Measurements from ENCODE around the gene PKMYT1. TPM values are rescaled to one million over a fixed set of nuclear protein-coding genes. Genes with fewer than 3 reads are reported as not detected.
A peak's percentile ranks its signal among the peaks of the same experiment; 100 is the strongest.

The PKMYT1 gene
- total RNA-seq, 2 donors from 2014 or later: 88.5 to 101 TPM

DNA sequence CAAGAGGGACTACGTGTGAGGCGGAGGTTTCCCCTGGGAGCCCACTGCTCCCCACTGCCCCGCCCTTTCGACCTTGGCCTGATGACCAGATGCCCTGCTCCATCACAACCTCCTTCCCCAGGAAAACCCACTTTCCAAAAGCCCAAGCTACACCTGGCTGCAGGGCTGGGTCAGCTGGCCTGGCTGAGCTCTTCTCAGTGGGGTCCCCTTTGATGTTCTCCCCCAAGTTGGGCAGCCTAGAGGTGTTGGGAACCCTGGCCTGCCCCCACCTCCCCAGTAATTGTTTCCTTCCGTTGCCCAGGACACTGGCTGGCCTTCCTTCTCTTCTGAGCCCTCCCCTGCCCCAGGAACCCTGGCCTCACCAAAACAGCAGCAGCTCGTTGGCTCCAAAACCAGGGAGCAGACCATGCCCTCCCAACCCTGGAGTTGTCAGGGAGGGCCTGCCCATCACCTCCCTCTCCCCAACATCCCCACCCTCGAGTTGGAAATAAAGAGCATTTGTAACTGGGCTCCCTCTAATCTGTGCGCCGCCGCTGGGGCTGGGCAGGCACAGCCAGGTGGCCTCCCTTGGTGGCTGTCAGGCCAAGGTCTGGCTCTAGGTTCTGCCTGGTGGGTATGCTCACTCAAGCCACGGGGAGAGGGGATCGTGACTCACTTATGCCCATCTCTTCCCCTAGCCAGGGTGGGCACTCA, 33.9 kb upstream of the PKMYT1 start:
- TF ChIP-seq, protein P1, sequence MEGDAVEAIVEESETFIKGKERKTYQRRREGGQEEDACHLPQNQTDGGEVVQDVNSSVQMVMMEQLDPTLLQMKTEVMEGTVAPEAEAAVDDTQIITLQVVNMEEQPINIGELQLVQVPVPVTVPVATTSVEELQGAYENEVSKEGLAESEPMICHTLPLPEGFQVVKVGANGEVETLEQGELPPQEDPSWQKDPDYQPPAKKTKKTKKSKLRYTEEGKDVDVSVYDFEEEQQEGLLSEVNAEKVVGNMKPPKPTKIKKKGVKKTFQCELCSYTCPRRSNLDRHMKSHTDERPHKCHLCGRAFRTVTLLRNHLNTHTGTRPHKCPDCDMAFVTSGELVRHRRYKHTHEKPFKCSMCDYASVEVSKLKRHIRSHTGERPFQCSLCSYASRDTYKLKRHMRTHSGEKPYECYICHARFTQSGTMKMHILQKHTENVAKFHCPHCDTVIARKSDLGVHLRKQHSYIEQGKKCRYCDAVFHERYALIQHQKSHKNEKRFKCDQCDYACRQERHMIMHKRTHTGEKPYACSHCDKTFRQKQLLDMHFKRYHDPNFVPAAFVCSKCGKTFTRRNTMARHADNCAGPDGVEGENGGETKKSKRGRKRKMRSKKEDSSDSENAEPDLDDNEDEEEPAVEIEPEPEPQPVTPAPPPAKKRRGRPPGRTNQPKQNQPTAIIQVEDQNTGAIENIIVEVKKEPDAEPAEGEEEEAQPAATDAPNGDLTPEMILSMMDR (conservative IDR thresholded peaks at IDR 0.05): no peak
- H3K9ac ChIP-seq (ENCODE audit: extremely low read depth, low read length, poor library complexity, severe bottlenecking): no peak overlapping the region
- Mint-ChIP-seq H3K36me3 (ENCODE audit: low read depth) (peaks cover 23% of the 10 kb centered on the region), H3K27me3 (ENCODE audit: insufficient read depth) (peaks cover 20% of the 10 kb centered on the region), H3K4me3 (no peak overlapping the region), H3K4me1 (peaks cover 39% of the 10 kb centered on the region), H3K9me3 (no peaks in the 10 kb centered on the region), H3K27ac (peak overlapping the region; percentile 68)
- WGBS, 2 experiments (ENCODE audit: insufficient coverage in 1 of 2, insufficient read length in 1 of 2): 87 to 94% methylated on average over 7 to 12 of the region's 12 CpGs
- H3K9me3 ChIP-seq (ENCODE audit: control insufficient read depth, low read length): no peaks in the 10 kb centered on the region
- no peaks in the 10 kb centered on the region for H3K27me3 ChIP-seq (ENCODE audit: control insufficient read depth, insufficient read depth, low read length, poor library complexity, severe bottlenecking)
- H3K36me3 ChIP-seq (ENCODE audit: control insufficient read depth, insufficient read depth, low read length): peaks cover 15% of the 10 kb centered on the region
- H3K27ac ChIP-seq (ENCODE audit: low read depth, low read length): no peak overlapping the region
- peak; percentile 81 for DNase-seq
- peaks cover 12% of the 10 kb centered on the region for H3K4me1 ChIP-seq (ENCODE audit: control insufficient read depth, insufficient read depth, low read length)
- no peak overlapping the region for H3K4me3 ChIP-seq (ENCODE audit: low read length)

GRCh38 chr16:3013491-3013951, 33.3 kb upstream of the PKMYT1 start:
- H3K4me1 Mint-ChIP-seq: peaks cover 40% of the 10 kb centered on the region
- DNase-seq: peak; percentile 82
- TF ChIP-seq, protein P1 (conservative IDR thresholded peaks at IDR 0.05): peak; percentile 43
- no peaks in the 10 kb centered on the region for H3K27me3 ChIP-seq (ENCODE audit: control insufficient read depth, insufficient read depth, low read length, poor library complexity, severe bottlenecking)
- H3K9ac ChIP-seq (ENCODE audit: extremely low read depth, low read length, poor library complexity, severe bottlenecking): no peak overlapping the region
- 75 to 89% methylated on average over 20 to 27 of the region's 27 CpGs for whole genome bisulfite sequencing, 2 experiments (ENCODE audit: insufficient coverage in 1 of 2, insufficient read length in 1 of 2)
- H3K27ac Mint-ChIP-seq: no peak overlapping the region
- H3K36me3 ChIP-seq (ENCODE audit: control insufficient read depth, insufficient read depth, low read length): peaks cover 15% of the 10 kb centered on the region
- H3K36me3 Mint-ChIP-seq (ENCODE audit: low read depth): peaks cover 23% of the 10 kb centered on the region
- peaks cover 12% of the 10 kb centered on the region for H3K4me1 ChIP-seq (ENCODE audit: control insufficient read depth, insufficient read depth, low read length)
- H3K9me3 ChIP-seq (ENCODE audit: control insufficient read depth, low read length): no peaks in the 10 kb centered on the region
- H3K4me3 ChIP-seq (ENCODE audit: low read length): no peak overlapping the region
- H3K9me3 Mint-ChIP-seq: no peaks in the 10 kb centered on the region
- H3K27ac ChIP-seq (ENCODE audit: low read depth, low read length): no peak overlapping the region
- peaks cover 21% of the 10 kb centered on the region for H3K27me3 Mint-ChIP-seq (ENCODE audit: insufficient read depth)
- H3K4me3 Mint-ChIP-seq: no peak overlapping the region

DNA sequence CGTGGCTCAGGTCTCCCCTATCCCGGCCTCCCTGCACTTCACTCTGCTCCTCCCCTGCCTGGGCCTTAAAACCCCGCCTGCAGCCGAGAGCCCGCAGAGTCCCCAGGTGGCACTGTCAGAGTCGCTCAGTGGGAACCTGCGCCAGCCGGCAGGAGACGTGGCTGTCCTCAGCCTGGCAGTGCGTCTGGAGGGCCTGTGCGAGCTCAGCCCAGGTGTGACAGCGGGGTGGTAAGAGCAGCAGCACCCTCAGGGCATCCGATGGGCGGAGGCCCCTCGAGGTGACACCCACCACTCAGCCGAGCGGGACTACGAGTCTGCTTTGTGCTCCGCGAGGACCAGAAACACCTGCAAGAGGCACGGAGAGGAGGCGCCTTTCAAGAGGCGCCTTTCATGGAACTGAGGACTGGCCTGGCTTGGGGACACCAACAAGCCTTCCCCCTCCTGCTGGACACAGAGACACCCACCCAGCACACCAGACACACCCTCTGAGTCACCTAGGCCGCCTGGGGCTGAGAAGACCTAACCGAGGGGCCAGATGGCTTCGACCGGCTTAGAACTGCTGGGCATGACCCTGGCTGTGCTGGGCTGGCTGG, 32.7 kb upstream of the PKMYT1 start, which contains the start of gene CLDN9:
Gene CLDN9, plus strand, starts transcription at position 96 of the 593 bp plus-strand sequence. Its CDS starts 440 bp downstream, at position 536.
- Histone ChIP-seq H3K4me1 (ENCODE audit: control insufficient read depth, insufficient read depth, low read length) (peaks cover 18% of the 10 kb centered on the region), H3K9ac (ENCODE audit: extremely low read depth, low read length, poor library complexity, severe bottlenecking) (no peak within 1 kb of the TSS), H3K36me3 (ENCODE audit: control insufficient read depth, insufficient read depth, low read length) (peaks cover 15% of the 10 kb centered on the region), H3K9me3 (ENCODE audit: control insufficient read depth, low read length) (no peaks in the 10 kb centered on the region), H3K27ac (ENCODE audit: low read depth, low read length) (no peak within 1 kb of the TSS), H3K4me3 (ENCODE audit: low read length) (no peak within 1 kb of the TSS), H3K27me3 (ENCODE audit: control insufficient read depth, insufficient read depth, low read length, poor library complexity, severe bottlenecking) (no peaks in the 10 kb centered on the region)
- no peak within 1 kb of the TSS for H3K27ac Mint-ChIP-seq
- WGBS, 2 experiments (ENCODE audit: insufficient coverage in 1 of 2, insufficient read length in 1 of 2): 43 to 48% methylated on average over 14 to 27 of the region's 27 CpGs
- peak within 1 kb of the TSS; percentile 39 for H3K4me3 Mint-ChIP-seq
- peaks cover 23% of the 10 kb centered on the region for H3K36me3 Mint-ChIP-seq (ENCODE audit: low read depth)
- H3K9me3 Mint-ChIP-seq: no peaks in the 10 kb centered on the region
- peak; percentile 88 for DNase-seq
- TF ChIP-seq, protein P1 (conservative IDR thresholded peaks at IDR 0.05): no peak
- H3K27me3 Mint-ChIP-seq (ENCODE audit: insufficient read depth): peaks cover 21% of the 10 kb centered on the region
- H3K4me1 Mint-ChIP-seq: peaks cover 42% of the 10 kb centered on the region
